Left ventricle myocardium inferior (tissue), 1 donor: Measurements from ENCODE around the gene TTYH3. TPM values are rescaled to one million over a fixed set of nuclear protein-coding genes. Genes with fewer than 3 reads are reported as not detected.

Experiments used
- DNase-seq: peaks from one replicate; pipeline ENCODE4 v3.0.0-alpha.2; 2020
- H3K27ac ChIP-seq: fragments of 200-600 bp; replicated peaks from 2 replicates; pipeline ENCODE4 v1.8.0; 2021
- H3K27me3 ChIP-seq: fragments of 200-600 bp; 2 replicates; pipeline ENCODE4 v1.8.0; 2021; ENCODE audit warnings: low read depth
- H3K36me3 ChIP-seq: fragments of 200-600 bp; 2 replicates; pipeline ENCODE4 v1.8.0; 2021
- H3K4me1 ChIP-seq: fragments of 200-600 bp; 2 replicates; pipeline ENCODE4 v1.8.0; 2021
- H3K4me3 ChIP-seq: fragments of 200-600 bp; 2 replicates; pipeline ENCODE4 v1.8.0; 2021; ENCODE audit warnings: mild to moderate bottlenecking, moderate library complexity
- H3K9me3 ChIP-seq: fragments of 200-600 bp; replicated peaks from 2 replicates; pipeline ENCODE4 v1.8.0; 2021
- CTCF ChIP-seq: fragments of 200-600 bp; IDR thresholded peaks from 2 replicates; pipeline ENCODE4 v1.8.0; 2021; ENCODE audit warnings: antibody characterized with exemption, mild to moderate bottlenecking, borderline replicate concordance
- intact Hi-C: fragments of 100-400 bp; cut with micrococcal nuclease; formaldehyde crosslinking; loops from one replicate; pipeline ENCODE4 v1.11.0; 2022
- total RNA-seq: library from RNA; stranded (reverse); fragmentation: NEBNext Ultra II Directional; extraction: Animal tissue kit (Norgen Biotek cat#: 25700); gene quantifications from one replicate; pipeline ENCODE4 v1.2.1, GENCODE V29; 2021
- donor health status: DM: no; HTN: yes; CAD: no; lungs with severe emphysema.

Gene TTYH3
- total RNA-seq, 1 donor from 2014 or later: 10.9 TPM

GRCh38 chr7:2598154-2598823 lies 33.5 kb upstream of the TTYH3 start:
- peaks cover 75% of the 10 kb centered on the region for H3K36me3 ChIP-seq
- intact Hi-C loops: no loop called here
- no peaks in the 10 kb centered on the region for H3K9me3 ChIP-seq
- no peaks in the 10 kb centered on the region for H3K27me3 ChIP-seq
- H3K4me3 ChIP-seq: no peak overlapping the region
- DNase-seq: no peak
- no peak for TF ChIP-seq CTCF
- no peaks in the 10 kb centered on the region for H3K4me1 ChIP-seq
- H3K27ac ChIP-seq: no peak overlapping the region

GRCh38 chr7:2601065-2601464 lies 30.7 kb upstream of the TTYH3 start:
- Histone ChIP-seq H3K27ac (no peak overlapping the region), H3K4me1 (peaks cover 21% of the 10 kb centered on the region), H3K4me3 (no peak overlapping the region), H3K27me3 (no peaks in the 10 kb centered on the region), H3K36me3 (peaks cover 50% of the 10 kb centered on the region), H3K9me3 (no peaks in the 10 kb centered on the region)
- intact Hi-C loops: no loop called here
- TF ChIP-seq CTCF: no peak
- no peak for DNase-seq

GRCh38 chr7:2601907-2602306 lies 29.9 kb upstream of the TTYH3 start:
- Histone ChIP-seq H3K27ac (no peak overlapping the region), H3K9me3 (no peaks in the 10 kb centered on the region), H3K4me1 (peaks cover 29% of the 10 kb centered on the region), H3K36me3 (peaks cover 49% of the 10 kb centered on the region), H3K4me3 (no peak overlapping the region), H3K27me3 (no peaks in the 10 kb centered on the region)
- intact Hi-C loops: no loop called here
- no peak for TF ChIP-seq CTCF
- no peak for DNase-seq

- H3K4me3 ChIP-seq: no peak overlapping the region
- peaks cover 43% of the 10 kb centered on the region for H3K36me3 ChIP-seq
- intact Hi-C loops: no loop called here
- no peak overlapping the region for H3K27ac ChIP-seq
- no peaks in the 10 kb centered on the region for H3K9me3 ChIP-seq
- TF ChIP-seq CTCF: no peak
- DNase-seq: no peak
- H3K4me1 ChIP-seq: peaks cover 34% of the 10 kb centered on the region
- no peaks in the 10 kb centered on the region for H3K27me3 ChIP-seq
Observed at GRCh38 chr7:2602406-2603043, 29.3 kb upstream of the TTYH3 start.

GRCh38 chr7:2603044-2603965 lies 28.5 kb upstream of the TTYH3 start:
- TF ChIP-seq CTCF: no peak
- intact Hi-C loops: no loop called here
- DNase-seq: no peak
- no peaks in the 10 kb centered on the region for H3K9me3 ChIP-seq
- peaks cover 42% of the 10 kb centered on the region for H3K4me1 ChIP-seq
- no peak overlapping the region for H3K27ac ChIP-seq
- peaks cover 35% of the 10 kb centered on the region for H3K36me3 ChIP-seq
- no peak overlapping the region for H3K4me3 ChIP-seq
- H3K27me3 ChIP-seq: no peaks in the 10 kb centered on the region
